ENCODE data around the gene UTS2R. TPM values are rescaled to one million over a fixed set of nuclear protein-coding genes. Genes with fewer than 3 reads are reported as not detected.

The UTS2R gene
- total RNA-seq, 2 experiments from 2014 or later: not detected

- ATAC-seq (ENCODE audit: poor library complexity) (peak; percentile 66), DNase-seq (peak in 13 of 14 experiments; percentile 19 to 79 (median 53))
- H3K4me3 Mint-ChIP-seq: no peak overlapping the region
- Histone ChIP-seq H3K4me1 (ENCODE audit: insufficient read depth, low read length) (peaks cover 18% of the 10 kb centered on the region), H3K27me3 (ENCODE audit: control insufficient read depth in 1 of 2, insufficient read depth in 2 of 2, low read length in 2 of 2) (no peaks in the 10 kb centered on the region), H3K9me3 (ENCODE audit: control insufficient read depth in 1 of 2, insufficient read depth in 1 of 2, low read length in 2 of 2) (peaks cover 0 to 3% of the 10 kb centered on the region in 2 experiments), H3K36me3 (ENCODE audit: insufficient read depth, low read length) (peaks cover 8% of the 10 kb centered on the region), H3K4me3 (ENCODE audit: low read length) (no peak overlapping the region), H3K27ac (ENCODE audit: low read depth in 1 of 2, low read length in 2 of 2) (no peak overlapping the region)
- no peak overlapping the region for H3K27ac Mint-ChIP-seq
- no peaks in the 10 kb centered on the region for H3K9me3 Mint-ChIP-seq
- H3K36me3 Mint-ChIP-seq (ENCODE audit: low read depth): peaks cover 25% of the 10 kb centered on the region
- CTCF ChIA-PET: interaction anchor here (0.6 to 0.8 kb wide), 3 partner anchors 24 to 124 kb away, joined by 3 to 4 read pairs (median 4); no protein-coding TSS in a partner anchor
- H3K27me3 Mint-ChIP-seq: no peaks in the 10 kb centered on the region
- intact Hi-C loops (cut with DNase I, micrococcal nuclease): no loop called here
- peaks cover 22% of the 10 kb centered on the region for H3K4me1 Mint-ChIP-seq (ENCODE audit: low read depth)
- POLR2A ChIA-PET: interaction anchor here (1.4 kb wide), 1 partner anchor 25 kb away, joined by 5 read pairs; no protein-coding TSS in a partner anchor
- TF ChIP-seq CTCF (IDR thresholded peaks at IDR 0.05): peak; percentile 62
These were observed 52.7 kb downstream of the UTS2R start for GRCh38 chr17:82424001-82424862.

DNA sequence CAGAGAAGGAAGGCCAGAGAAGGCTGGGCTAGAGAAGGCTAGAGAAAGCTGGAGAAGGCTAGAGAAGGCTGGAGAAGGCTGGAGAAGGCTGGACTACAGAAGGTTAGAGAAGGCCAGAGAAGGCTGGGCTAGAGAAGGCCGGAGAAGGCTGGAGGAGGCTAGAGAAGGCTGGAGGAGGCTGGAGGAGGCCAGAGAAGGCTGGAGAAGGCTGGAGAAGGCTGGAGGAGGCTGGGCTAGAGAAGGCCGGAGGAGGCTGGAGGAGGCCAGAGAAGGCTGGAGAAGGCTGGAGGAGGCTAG is 53.2 kb downstream of the UTS2R start:
- ChIA-PET CTCF (interaction anchor here (0.6 to 0.8 kb wide), 3 partner anchors 24 to 124 kb away, joined by 3 to 4 read pairs (median 4); no protein-coding TSS in a partner anchor), POLR2A (interaction anchor here (1.4 kb wide), 1 partner anchor 24 kb away, joined by 5 read pairs; no protein-coding TSS in a partner anchor)
- no peak overlapping the region for H3K4me3 Mint-ChIP-seq
- intact Hi-C loops (cut with DNase I, micrococcal nuclease): no loop called here
- TF ChIP-seq CTCF (IDR thresholded peaks at IDR 0.05): no peak
- H3K36me3 ChIP-seq (ENCODE audit: insufficient read depth, low read length): peaks cover 8% of the 10 kb centered on the region
- H3K27me3 Mint-ChIP-seq: no peaks in the 10 kb centered on the region
- no peak for ATAC-seq (ENCODE audit: poor library complexity)
- H3K9me3 ChIP-seq (ENCODE audit: control insufficient read depth in 1 of 2, insufficient read depth in 1 of 2, low read length in 2 of 2): peaks cover 0 to 3% of the 10 kb centered on the region in 2 experiments
- no peak overlapping the region for H3K27ac Mint-ChIP-seq
- peaks cover 22% of the 10 kb centered on the region for H3K4me1 ChIP-seq (ENCODE audit: insufficient read depth, low read length)
- no peaks in the 10 kb centered on the region for H3K27me3 ChIP-seq (ENCODE audit: control insufficient read depth in 1 of 2, insufficient read depth in 2 of 2, low read length in 2 of 2)
- no peaks in the 10 kb centered on the region for H3K9me3 Mint-ChIP-seq
- DNase-seq: no peak
- peaks cover 22% of the 10 kb centered on the region for H3K4me1 Mint-ChIP-seq (ENCODE audit: low read depth)
- no peak overlapping the region for H3K4me3 ChIP-seq (ENCODE audit: low read length)
- H3K36me3 Mint-ChIP-seq (ENCODE audit: low read depth): peaks cover 21% of the 10 kb centered on the region
- no peak overlapping the region for H3K27ac ChIP-seq (ENCODE audit: low read depth in 1 of 2, low read length in 2 of 2)

Other genes starting within 250 kb of the UTS2R start
- gene CCDC57, start 158.9 kb upstream of the UTS2R start, total RNA-seq: 100 to 1,000 TPM; 129 to 135 TPM
- 10 to 100 TPM; 93.4 to 99.0 TPM for gene SLC16A3, start 142.7 kb upstream of the UTS2R start, total RNA-seq
- 100 to 1,000 TPM; 277 to 286 TPM for gene CSNK1D, start 98.1 kb upstream of the UTS2R start, total RNA-seq
- gene CD7, start 54.2 kb upstream of the UTS2R start, total RNA-seq: 100 to 1,000 TPM; 225 to 234 TPM
- 1 to 10 TPM; 2.1 to 3.1 TPM for gene SECTM1, start 38.0 kb upstream of the UTS2R start, total RNA-seq
- not detected for gene TEX19, start 12.5 kb upstream of the UTS2R start, total RNA-seq
- 10 to 100 TPM; 27.8 to 31.2 TPM for gene HEXD, start 46.6 kb downstream of the UTS2R start, total RNA-seq
- gene OGFOD3, start 46.8 kb downstream of the UTS2R start, total RNA-seq: 10 to 100 TPM; 12.9 to 13.7 TPM
- 10 to 100 TPM; 60.2 to 62.4 TPM for gene CYBC1, start 79.0 kb downstream of the UTS2R start, total RNA-seq
- 10 to 100 TPM; 57.1 to 62.0 TPM for gene NARF, start 87.0 kb downstream of the UTS2R start, total RNA-seq
- gene FOXK2, start 148.0 kb downstream of the UTS2R start, total RNA-seq: 10 to 100 TPM; 32.5 to 33.7 TPM

Measured in CD4-positive, alpha-beta T cell (primary cell).